GM23338 (cell line): ENCODE measurements around the gene TNNC1.

ENCODE experiments used
- CREB1 ChIP-seq: fragments of 250-450 bp; sonication (Bioruptor Pico); IDR thresholded peaks from 2 replicates; pipeline ENCODE4 v1.5.0; 2020; ENCODE audit warnings: low read depth, mild to moderate bottlenecking, moderate library complexity
- CTCF ChIP-seq, 2 experiments: fragments of 200-600 bp in 1 of 2; sonication (generic) in 1 of 2; conservative IDR thresholded peaks; 2 replicates each; pipeline versions ENCODE4 v1.5.1 to v1.6.1; 2016 to 2017; ENCODE audit warnings: antibody characterized with exemption in 2 of 2, low read depth in 2 of 2, mild to moderate bottlenecking in 2 of 2, moderate library complexity in 1 of 2
- EZH2 ChIP-seq: fragments of 200-600 bp; sonication (generic); IDR thresholded peaks from one replicate; pipeline ENCODE4 v1.8.0; 2017; ENCODE audit warnings: antibody characterized with exemption, mild to moderate bottlenecking, low read depth; ENCODE audit not compliant: unreplicated experiment
- NANOG ChIP-seq: IDR thresholded peaks from 2 replicates; pipeline ENCODE4 v1.6.1; 2016; ENCODE audit warnings: antibody characterized with exemption, borderline replicate concordance
- REST ChIP-seq: IDR thresholded peaks from one replicate; pipeline ENCODE4 v1.6.1; 2018; ENCODE audit warnings: antibody characterized with exemption; ENCODE audit not compliant: unreplicated experiment

DNA sequence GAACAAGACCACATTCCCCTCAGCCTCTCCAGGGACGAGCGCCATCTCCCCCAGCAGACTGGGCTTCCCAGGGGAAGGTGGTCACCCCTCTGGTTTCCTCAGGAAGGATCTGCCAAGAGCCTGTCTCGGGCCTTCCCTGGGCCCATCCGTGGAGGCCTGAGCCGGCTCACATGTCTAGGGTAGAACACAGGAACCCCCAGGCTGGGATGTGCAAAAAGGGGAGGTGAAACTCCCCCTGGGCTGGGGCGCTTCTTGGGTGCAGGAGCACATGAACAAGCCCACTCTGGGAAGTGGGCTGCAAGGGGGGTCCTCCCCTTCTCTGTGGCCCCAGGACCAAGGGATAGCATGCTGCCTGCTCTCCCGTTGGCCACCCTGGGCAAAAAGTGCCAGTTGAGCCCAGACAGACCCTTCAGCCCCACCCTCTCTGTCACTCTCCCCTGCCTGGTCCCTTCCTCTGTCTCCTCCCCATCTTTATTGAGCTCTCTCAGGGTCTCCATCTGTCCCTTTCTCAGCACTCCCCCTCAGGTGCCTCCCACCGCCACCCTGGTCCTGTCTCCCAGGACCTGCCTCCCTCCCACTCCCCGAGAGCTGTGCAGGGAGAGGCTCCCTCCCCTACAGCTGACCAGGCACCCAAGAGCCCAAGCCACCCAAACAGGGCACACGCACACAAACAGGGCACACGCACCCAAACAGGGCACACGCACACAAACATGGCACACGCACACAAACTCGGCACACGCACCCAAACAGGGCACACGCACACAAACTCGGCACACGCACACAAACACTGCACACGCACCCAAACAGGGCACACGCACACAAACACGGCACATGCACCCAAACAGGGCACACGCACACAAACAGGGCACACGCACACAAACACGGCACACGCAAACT lies 9.8 kb downstream of the TNNC1 start:
- TF ChIP-seq REST (no peak), EZH2 (no peak), CTCF (conservative IDR thresholded peaks at IDR 0.05; ENCODE audit: low read depth in 2 of 2) (no peak), NANOG (no peak), CREB1 (CRISPR knock-in tag) (no peak)
